Left cardiac atrium (tissue), 4 donors: ENCODE data around the gene NES. TPM values are rescaled to one million over a fixed set of nuclear protein-coding genes. Genes with fewer than 3 reads are reported as not detected.

Source experiments
- ATAC-seq, 2 donors: fragments of 200-7000 bp; cut with Tn5 transposase; one replicate each; pipeline ENCODE4 v1.9.1; 2020; ENCODE audit warnings: mild to moderate bottlenecking in 2 of 2, moderate library complexity in 2 of 2
- DNase-seq: peaks from one replicate; pipeline ENCODE4 v3.0.0-alpha.2; 2020
- intact Hi-C, 2 donors: fragments of 100-400 bp; cut with DNase I; formaldehyde crosslinking; loops; one replicate each; pipeline versions ENCODE4 v1.14.1 to v1.15.1; 2022 to 2023
- total RNA-seq, 2 donors: library from RNA; stranded (reverse); fragmentation: NEBNext Ultra II Directional; extraction: Animal tissue kit (Norgen Biotek cat#: 25700); gene quantifications; one replicate each; pipeline ENCODE4 v1.2.1, GENCODE V29; 2021
- donor health status: DM: no; HTN: yes; CAD: no.
- donor health status: DM: no; HTN: yes; CAD: no; lungs with severe emphysema.
- donor health status: DM: yes; HTN: yes; CAD: no.
- donor health status: Dilated cardiomyopathy.

The NES gene
- total RNA-seq, 2 donors from 2014 or later, result 224 to 240 TPM

DNA sequence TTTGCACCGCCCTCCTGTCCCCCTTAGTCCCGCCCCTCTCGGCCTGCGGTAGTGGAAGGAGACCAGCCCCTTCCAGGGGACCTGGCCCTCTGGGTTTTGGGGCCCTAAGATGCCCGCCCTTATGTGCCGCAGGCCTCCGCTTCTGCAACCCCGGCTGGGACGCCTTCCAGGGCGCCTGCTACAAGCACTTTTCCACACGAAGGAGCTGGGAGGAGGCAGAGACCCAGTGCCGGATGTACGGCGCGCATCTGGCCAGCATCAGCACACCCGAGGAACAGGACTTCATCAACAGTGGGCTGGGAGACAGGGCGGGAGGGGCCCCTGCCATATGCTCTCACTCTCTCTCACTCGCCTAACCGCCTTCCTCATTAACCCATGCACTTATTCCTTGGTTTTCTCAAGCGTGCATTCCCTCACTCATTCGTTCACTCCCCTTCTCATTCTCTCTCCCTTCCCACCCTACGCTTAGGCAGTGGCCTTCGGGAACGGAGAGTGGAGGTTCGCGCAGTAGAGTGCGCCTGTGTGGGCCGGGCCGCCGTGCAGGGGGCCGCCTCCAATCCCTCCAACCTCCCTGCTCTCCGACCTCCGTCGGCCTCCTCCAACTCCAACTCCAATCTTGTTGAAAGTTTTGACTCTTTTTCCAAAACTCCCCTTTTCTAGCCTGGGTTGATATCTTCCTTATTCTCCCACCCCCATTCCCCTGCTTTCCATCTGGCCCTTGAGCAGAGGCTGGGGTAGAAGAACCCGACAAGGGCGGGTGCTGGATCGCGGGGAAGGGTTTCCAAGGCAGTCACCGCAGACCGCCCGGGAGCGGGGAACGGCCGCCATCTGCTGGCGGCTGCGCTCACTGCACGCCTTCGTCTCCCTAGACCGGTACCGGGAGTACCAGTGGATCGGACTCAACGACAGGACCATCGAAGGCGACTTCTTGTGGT, 20.1 kb downstream of the NES start:
- DNase-seq (peak; percentile 81), ATAC-seq (peak; percentile 36 to 42)
- intact Hi-C loops, result loop anchor here in 1 of 2 donors (2.0 kb wide), 2 partner anchors 28 to 270 kb away; no protein-coding TSS in a partner anchor

DNA sequence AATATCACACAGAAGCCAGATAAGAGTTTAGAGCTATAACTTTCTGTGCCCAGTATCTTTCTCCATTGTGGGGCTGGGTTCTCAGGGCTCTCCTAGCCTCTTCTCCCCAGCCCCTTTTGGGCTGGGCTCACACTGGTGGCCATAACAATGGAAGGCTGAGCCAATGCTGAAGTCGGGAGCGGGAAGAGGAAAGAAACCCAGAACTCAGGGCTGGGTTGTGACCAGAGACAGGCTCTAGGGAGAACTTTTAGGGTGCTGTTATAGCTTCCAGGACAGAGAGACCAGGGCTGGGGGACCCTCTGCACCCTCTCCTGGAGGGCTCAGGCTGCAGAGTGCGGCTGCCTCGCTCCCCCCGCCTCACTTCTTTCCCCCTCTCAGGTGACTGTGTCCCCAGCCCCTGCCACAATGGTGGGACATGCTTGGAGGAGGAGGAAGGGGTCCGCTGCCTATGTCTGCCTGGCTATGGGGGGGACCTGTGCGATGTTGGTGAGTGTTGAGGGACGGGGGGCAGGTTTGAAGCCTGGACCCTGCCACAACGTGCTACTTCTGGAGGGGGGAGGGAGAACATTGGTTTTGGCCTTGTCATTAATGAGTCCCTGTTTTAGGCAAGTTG, 21.2 kb downstream of the NES start:
- intact Hi-C loops, result loop anchor here in 1 of 2 donors (2.0 kb wide), 2 partner anchors 27 to 269 kb away; no protein-coding TSS in a partner anchor
- DNase-seq, result peak; percentile 5
- no peak for ATAC-seq

DNA sequence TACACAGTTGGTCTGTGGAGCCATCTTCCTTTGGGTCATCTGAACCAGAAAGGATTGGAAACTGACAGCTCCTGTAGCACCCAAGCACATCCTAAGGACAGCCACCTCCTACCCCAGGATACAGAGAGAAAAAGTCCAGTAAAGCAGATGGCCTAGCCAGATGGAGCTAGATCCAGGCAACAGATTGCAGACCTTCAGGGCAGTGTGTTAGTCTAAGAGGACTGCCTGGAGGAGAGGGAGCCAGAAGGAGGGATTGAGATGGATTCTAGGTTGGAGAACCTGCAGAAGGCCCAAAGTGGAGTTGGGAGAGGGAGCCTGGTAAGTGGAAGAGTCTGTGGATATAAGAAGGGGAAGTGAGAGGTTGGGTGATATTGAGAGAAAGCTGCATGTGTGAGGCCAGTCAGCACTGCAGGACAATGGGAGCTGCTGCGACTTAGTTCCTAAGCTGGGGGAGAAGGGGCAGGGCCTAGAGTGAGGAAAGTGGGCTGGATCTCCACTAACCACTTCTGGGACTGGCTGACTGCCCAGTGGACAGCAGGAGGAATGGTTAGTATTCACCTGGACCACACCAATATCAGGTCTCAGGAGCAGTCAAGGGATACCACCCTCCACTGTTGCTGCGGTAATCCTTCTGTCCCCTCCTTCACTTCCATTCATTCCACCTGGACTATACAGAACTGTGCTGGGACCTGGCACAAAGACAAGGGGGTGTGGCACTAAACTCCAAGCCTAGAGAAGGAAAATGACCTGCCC, 21.9 kb downstream of the NES start:
- DNase-seq (peak; percentile 11), ATAC-seq (no peak)
- intact Hi-C loops, result no loop called here

DNA sequence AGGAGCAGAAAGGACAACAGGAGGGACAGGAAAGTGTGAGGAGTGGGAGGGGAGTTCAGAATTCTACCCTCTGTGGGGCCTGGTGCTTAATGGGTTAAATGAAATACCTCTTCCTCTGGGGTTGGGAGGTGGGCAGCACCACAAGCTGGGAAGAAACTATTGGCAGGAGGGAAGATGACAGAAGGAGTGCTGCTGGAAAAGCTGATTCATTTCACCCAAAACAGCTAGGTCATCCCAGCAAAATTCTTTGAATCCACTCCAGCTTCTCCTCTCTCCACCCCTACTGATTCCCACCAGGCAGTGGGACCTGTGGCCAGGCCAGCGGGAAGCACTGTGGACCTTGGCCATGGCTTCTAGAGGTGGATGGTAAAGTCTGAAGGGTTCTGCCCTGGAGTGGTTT, 22.5 kb downstream of the NES start:
- DNase-seq, result no peak
- ATAC-seq, result no peak
- intact Hi-C loops, result no loop called here

DNA sequence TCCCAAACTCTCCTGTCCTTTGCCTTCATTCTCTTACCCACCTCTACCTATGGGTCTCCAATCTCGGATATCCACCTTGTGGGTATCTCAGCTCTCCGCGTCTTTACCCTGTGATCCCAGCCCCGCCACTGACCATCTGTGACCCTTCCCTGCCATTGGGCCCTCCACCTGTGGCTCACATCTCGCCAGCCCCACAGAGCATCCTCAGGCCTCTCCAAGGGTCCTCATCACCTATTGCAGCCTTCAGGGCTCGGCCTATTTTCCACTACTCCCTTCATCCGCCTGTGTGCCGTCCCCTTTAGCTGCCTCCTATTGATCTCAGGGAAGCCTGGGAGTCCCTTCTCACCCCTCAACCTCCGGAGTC, 24.2 kb downstream of the NES start:
- intact Hi-C loops, result no loop called here
- ATAC-seq (no peak), DNase-seq (no peak)

DNA sequence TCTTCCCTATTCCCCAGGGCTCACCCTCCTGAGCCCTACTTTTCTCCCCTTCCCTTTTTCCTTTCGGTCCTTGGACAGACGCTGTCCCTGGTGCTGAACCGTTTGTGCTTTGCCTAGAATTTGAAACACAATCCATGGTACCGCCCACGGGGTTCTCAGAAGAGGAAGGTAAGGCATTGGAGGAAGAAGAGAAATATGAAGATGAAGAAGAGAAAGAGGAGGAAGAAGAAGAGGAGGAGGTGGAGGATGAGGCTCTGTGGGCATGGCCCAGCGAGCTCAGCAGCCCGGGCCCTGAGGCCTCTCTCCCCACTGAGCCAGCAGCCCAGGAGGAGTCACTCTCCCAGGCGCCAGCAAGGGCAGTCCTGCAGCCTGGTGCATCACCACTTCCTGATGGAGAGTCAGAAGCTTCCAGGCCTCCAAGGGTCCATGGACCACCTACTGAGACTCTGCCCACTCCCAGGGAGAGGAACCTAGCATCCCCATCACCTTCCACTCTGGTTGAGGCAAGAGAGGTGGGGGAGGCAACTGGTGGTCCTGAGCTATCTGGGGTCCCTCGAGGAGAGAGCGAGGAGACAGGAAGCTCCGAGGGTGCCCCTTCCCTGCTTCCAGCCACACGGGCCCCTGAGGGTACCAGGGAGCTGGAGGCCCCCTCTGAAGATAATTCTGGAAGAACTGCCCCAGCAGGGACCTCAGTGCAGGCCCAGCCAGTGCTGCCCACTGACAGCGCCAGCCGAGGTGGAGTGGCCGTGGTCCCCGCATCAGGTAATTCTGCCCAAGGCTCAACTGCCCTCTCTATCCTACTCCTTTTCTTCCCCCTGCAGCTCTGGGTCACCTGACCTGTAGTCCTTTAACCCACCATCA, 24.8 kb downstream of the NES start:
- DNase-seq (no peak), ATAC-seq (no peak)

DNA sequence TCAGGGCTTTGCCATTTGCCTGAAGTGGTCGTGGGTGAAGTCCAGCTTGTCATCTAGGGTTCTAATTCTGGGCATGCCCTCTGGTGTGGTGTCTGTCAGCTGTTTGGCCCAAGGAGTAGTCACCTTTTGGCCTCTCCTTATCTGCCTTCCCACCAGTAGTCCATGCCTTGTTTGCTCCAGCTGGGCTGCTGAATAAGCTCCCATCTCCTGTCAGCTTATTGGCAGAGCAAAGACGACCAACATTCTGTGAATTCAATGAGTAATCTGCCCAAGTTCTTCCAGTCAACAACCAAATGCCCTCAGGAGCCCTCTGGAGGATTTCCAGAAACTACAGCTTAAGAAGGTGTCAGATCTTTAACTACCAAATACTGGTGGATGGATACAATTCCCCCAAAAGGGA, 28.3 kb downstream of the NES start:
- DNase-seq (no peak), ATAC-seq (no peak)
- intact Hi-C loops, result loop anchor here in 1 of 2 donors (5.0 kb wide), 1 partner anchor 33 kb away; no protein-coding TSS in a partner anchor

More for the DNA sequence above, 24.8 kb downstream of the NES start:
- intact Hi-C loops, result no loop called here

DNA sequence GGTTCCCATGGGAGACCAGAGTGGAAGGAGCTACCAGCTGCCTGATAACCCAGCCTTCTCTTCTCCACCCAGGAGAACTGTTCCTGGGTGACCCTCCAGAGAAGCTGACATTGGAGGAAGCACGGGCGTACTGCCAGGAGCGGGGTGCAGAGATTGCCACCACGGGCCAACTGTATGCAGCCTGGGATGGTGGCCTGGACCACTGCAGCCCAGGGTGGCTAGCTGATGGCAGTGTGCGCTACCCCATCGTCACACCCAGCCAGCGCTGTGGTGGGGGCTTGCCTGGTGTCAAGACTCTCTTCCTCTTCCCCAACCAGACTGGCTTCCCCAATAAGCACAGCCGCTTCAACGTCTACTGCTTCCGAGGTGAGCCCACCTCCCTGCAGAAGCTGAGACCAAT, 28.7 kb downstream of the NES start:
- intact Hi-C loops, result loop anchor here in 1 of 2 donors (5.0 kb wide), 1 partner anchor 34 kb away; no protein-coding TSS in a partner anchor
- DNase-seq (no peak), ATAC-seq (no peak)

DNA sequence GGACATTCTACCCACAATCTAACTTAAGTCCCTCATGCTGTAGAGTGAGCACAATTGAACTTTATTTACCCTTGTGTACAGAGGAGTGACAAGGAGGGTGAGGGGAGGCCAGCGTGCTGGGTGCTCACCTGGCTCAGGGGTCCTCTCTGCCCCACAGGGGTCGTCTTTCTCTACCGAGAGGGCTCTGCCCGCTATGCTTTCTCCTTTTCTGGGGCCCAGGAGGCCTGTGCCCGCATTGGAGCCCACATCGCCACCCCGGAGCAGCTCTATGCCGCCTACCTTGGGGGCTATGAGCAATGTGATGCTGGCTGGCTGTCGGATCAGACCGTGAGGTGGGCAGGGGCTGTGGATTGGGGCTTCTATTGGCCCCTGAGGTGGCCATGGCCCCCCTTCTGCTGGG, 29.9 kb downstream of the NES start:
- no peak for ATAC-seq
- intact Hi-C loops, result loop anchor here in 1 of 2 donors (5.0 kb wide), 1 partner anchor 35 kb away; no protein-coding TSS in a partner anchor
- DNase-seq, result no peak

DNA sequence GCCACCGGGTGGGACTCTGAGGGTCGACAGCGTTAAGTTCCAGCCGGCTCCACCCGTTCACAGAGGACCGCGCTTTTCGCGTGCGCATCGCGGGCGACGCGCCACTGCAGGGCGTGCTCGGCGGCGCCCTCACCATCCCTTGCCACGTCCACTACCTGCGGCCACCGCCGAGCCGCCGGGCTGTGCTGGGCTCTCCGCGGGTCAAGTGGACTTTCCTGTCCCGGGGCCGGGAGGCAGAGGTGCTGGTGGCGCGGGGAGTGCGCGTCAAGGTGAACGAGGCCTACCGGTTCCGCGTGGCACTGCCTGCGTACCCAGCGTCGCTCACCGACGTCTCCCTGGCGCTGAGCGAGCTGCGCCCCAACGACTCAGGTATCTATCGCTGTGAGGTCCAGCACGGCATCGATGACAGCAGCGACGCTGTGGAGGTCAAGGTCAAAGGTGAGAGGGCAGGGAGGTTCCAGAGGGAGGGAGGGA, 30.4 kb downstream of the NES start:
- ATAC-seq (no peak), DNase-seq (no peak)
- intact Hi-C loops, result loop anchor here in 1 of 2 donors (5.0 kb wide), 1 partner anchor 36 kb away; no protein-coding TSS in a partner anchor

DNA sequence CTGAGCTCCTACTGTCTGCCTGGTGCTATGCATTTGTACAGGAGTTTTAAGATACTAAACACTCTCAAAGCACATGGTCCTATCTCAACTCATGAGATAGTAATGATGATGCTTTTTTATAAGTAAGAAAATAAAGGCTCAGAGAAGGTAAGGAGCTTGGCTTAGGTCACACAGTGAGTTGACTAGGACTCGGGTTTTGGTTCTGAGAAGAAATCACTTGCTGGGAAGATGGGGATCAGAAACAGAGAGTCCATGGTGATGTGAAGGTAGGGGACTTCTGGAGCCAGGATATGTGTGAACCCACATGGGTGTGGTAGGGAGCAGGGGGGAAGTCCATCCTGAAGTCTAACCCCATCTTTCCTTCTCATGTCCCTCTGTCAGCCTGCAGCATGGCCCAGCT, 31.5 kb downstream of the NES start:
- ATAC-seq, result no peak
- intact Hi-C loops, result loop anchor here in 1 of 2 donors (5.0 kb wide), 1 partner anchor 37 kb away; no protein-coding TSS in a partner anchor
- DNase-seq, result no peak

DNA sequence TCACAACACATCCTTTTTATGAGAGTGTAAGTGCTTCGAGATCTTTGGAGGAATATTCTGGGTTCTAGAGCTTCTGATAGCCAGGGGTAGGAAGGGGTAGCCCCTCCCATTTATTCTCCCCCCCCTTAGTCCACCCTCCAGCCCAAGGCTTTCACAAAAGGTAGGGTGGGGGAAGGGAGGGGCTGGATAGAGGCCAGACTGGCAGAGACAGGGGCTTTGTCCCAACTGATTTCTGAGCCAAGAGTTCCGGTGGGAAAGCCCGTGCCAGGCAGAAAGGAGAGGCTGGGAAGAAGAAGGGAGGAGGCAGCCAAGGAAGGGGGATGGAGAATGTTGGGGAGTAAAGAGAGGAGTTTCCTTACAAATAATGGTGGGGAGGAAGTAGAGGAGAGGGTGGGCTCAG, 32.2 kb downstream of the NES start:
- intact Hi-C loops, result loop anchor here in 1 of 2 donors (5.0 kb wide), 1 partner anchor 37 kb away; no protein-coding TSS in a partner anchor
- ATAC-seq (no peak), DNase-seq (no peak)

DNA sequence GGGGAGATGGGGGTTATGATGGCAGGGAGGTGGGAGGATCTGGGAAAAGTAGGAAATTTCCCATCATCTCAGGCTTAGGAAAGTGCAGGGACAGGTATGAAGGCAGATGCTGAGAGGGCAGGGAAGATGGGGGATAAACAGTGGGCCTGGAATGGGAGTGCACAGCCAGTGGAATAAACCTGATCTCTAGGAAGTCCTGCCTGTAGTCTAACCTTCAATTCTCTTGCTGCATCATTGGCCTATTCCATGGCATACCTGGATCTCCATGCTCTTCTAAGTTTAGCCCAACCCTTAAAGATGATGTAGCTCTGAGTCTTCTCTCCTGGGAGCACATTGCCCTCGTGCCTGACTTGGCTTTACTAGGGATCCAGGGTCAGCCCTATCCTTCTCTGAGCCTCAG, 32.6 kb downstream of the NES start:
- intact Hi-C loops, result loop anchor here in 1 of 2 donors (5.0 kb wide), 1 partner anchor 38 kb away; no protein-coding TSS in a partner anchor
- ATAC-seq, result no peak
- DNase-seq, result no peak

DNA sequence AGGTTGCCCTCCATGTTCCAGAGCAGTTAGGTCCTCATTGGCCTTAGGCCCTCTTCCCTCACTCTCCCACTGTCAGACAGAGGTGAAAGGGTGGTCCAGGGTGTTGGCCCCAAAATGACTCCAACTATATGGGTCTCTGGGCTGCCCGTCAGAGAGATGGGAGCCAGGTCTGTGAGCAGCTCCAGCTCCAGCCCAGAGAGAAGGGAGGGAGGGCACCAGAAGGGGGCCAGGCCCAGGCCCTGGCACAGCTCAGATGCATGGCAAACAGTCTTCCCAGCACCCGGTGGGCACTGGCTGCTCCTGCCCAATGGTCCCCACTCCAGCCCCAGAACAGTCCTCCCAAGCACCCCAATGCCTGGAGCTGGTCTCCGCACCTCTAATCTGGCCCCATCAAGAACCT, 33.1 kb downstream of the NES start:
- intact Hi-C loops, result no loop called here
- ATAC-seq (no peak), DNase-seq (no peak)

DNA sequence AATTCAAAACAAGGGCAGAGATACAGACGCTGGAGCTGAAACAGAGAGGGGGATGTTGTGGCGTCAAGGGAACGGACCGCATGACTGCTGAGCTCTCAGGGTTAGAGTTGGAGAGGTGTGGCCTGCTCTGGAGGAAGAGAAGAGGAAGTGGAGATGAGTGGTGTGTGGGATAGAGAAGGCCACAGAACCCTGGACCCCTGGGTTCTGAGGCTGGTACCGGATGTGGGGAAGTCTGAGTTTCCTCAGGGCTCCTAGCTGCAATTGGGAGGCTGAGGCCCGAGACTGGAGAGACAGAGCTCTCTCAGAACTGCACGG, 33.5 kb downstream of the NES start:
- DNase-seq, result no peak
- intact Hi-C loops, result no loop called here
- no peak for ATAC-seq

DNA sequence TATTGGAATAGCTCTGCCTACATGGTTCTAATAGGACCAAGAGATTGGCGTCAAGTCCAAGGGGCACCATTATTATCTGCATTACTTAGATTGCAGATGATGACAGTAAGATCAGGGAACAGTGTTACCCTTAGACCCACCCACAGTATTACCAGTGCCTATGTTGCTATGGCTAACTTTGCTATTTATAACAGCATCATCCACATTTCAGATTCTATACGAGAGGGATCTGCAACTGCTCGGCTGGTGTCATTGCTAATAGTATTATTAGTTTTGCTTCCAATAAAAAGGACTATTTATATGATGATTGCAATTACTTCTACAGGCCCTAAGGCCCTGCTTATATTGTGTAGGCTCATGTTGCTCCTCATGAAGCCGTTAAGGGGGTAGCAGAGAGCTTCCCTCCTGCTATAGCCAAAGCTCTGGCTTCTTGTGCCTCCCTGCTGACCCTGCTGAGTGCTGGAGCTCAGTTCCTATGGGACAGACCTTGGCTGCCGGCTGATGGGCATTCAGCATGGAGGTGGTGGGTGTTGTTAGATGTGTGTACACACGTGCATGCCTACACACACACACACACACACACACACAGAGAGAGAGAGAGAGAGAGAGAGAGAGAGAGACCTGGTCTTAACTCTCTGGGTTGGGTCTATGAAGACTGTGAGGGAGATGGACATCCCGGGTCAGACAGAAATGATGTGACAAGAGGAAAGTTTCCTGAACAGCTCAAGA, 34.0 kb downstream of the NES start:
- DNase-seq (no peak), ATAC-seq (no peak)
- intact Hi-C loops, result no loop called here

DNA sequence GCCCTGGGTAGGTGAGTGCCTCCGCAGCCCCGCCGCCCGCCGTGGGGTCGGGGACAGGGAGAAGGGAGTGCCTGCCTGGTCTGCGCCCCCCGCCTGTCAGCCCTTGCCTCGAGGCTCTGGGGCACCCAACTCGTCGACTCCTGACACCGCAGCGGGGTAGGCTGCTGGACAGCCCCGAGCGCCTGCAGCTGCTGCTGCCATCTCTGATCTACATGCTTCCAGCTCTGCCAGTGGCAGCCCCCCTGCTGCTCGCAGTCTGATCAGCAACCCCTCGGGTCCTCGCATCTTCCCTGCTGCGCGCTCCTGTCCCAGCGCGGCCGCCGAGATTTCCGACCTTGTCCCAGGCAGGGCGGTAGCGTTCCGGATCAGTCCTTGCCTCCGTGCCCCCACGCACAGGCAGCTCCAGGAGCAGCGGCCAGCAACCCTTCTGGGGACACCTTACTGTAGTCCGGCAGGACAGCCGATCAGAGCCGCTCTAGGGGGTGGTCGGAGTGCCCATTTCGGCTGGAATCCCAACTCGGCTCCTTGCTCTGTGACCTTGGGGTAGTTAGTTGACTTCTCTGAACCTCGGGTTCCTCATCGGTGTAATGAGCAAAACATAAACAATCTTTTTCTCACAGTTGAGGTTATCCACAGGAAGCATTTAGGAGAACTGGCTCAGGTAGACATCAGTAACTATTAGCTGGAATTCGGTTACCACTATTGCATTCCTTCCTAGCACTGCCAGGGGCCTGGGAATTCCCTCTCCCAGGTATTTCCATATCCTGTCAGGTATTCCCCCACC, 34.8 kb downstream of the NES start:
- intact Hi-C loops, result no loop called here
- DNase-seq (no peak), ATAC-seq (peak; percentile 12 to 18)
